Measurements from ENCODE around the gene GRWD1.

The GRWD1 gene

DNA sequence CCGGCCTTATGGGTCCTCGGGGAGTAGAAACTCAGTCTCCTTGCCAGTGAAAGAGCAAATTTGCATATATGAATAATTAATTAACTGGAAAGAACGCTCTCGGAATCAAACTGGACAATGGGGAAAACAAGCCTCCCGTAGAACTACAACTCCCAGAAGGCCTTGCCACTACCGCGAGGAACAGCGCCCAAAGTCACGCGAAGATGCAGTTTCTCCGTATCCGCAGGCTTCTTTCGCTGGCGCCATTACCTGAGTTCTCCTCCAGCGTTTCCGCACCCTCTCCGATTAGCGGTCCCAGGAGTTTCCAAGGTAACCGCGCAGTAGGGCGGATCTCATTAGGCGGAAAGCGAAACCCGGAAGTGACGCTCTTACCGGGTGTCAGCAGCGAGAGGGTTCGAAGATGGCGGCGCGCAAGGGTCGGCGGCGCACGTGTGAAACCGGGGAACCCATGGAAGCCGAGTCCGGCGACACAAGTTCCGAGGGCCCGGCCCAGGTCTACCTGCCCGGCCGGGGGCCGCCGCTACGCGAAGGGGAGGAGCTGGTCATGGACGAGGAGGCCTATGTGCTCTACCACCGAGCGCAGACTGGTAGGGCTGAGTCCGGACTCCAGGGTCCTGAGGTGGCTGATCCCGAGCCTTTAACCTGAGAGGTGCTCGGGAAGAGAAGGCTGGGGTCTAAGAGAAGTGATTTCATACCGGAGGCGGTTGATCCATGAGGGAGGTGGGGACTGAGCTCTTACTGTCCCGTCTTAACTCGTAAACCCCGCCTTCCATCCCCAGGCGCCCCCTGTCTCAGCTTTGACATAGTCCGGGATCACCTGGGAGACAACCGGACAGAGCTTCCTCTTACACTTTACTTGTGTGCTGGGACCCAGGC, at the start of gene GRWD1:
Gene GRWD1 (plus strand): TSS at position 378 of the 876 bp plus-strand sequence. CDS start 23 bp downstream, at position 401.
- DNase-seq (ENCODE audit: low read depth) = peak; percentile 93

DNA sequence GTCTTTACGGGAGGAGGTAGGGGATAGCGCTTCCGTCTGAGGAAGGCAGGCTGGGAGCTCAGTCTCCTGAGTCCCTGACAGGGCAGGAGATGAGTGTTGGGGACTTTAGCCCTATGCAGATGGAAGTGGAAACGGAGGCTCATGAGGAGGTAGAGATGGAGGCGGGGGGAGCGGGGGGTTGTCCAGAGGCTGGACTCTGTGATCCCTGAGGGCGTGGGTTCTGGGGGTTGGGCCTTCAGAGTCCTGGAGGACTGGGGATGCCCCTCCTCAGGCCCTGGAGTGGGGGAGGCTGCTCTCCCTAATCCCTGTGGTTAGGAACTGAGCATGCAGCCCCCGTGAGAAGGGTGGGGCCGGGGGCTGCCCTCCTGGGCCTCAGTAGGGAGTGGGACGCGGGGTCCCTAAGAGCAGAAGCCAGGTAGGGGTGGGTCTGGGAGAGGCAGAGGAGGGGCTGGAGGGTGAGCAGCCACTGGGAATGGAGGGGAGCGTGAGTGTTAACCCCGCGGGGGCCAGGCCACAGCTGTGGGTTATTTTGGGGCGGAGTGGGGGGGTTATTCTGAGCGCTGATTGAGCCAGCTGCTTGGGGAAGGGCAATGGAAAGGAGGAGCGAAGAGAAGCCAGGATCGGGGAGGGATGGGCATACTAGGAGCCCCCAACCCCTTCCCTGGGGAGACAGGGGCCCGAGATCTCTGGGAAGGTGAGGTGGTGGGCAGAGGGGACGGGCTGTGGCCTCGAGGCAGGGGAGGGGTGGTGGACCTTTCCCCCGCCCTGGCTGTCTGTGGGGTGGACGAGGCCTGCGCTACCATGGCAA, 49.6 kb upstream of the GRWD1 start:
- no peak for DNase-seq (ENCODE audit: low read depth)

DNA sequence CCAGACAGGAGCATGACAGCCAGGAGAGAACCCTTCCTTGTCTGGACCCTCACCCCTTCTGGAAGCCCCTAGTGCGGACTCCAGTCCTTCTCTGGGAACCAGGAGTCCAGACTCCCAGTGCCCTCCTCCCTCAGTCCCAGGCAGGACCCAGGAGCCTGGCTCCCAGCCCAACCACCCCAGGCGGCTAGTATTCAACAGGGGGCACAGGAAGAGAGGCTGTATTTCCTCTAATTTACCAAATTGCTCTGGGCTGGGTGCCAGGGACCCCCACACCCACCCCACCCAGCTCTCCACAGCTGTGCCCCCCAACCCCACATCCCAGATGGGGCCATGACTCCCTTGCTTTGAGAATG, 49.0 kb upstream of the GRWD1 start:
- no peak for DNase-seq (ENCODE audit: low read depth)

DNA sequence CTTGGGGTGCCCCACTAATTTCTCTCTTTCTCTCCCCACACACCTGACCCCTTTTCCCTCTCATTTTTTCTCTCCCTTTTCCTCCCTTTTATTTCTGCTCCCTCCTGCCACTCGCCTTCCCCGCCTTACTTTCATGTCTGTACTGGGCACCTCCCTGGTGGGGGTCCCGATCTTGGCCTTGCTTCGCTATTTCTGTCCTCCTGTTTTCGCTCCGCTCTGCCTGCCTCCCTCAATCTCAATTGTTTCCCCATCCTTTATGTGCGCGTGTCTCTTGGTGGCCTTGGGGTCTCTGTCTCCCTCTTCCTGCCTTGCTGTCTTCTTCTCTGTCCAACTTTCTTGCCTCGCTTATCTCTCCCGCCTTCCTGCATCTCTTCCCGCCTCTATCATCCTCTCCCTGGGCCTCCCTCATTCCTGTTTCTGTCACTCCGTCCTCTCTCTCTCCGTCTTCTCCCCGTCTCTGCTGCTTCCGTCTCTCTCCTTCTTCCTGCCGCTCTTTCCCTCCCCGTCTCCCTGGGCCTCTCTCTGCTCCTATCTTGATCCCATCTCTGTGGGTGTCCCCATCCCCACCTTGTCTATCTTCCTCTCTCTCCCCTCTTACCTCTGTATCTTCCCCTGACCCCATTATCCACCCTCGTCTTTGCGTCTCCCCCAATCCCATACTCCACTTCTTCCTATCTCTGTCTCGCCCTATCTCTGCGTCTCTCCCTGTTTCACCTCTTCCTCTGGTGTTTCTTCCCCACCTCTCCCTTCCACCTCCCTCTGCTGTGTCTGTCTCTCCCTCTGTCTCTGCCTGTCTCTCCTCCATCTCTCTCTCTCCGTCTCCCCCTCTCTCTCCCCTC, 48.3 kb upstream of the GRWD1 start:
- no peak for DNase-seq (ENCODE audit: low read depth)

DNA sequence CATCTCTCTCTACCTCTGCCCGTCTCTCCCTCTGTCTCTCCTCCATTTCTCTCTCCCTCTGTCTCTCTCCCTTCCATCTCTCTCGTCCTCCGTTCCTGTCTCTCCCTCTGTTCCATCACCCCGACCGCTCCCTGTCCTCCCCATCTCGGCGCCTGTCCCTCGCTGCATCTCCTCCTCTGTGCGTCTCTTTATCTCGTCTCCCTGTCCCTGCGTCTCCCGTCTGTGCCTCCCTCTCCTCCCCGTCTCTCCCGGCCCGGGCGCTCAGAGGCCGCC, 47.7 kb upstream of the GRWD1 start:
- no peak for DNase-seq (ENCODE audit: low read depth)

DNA sequence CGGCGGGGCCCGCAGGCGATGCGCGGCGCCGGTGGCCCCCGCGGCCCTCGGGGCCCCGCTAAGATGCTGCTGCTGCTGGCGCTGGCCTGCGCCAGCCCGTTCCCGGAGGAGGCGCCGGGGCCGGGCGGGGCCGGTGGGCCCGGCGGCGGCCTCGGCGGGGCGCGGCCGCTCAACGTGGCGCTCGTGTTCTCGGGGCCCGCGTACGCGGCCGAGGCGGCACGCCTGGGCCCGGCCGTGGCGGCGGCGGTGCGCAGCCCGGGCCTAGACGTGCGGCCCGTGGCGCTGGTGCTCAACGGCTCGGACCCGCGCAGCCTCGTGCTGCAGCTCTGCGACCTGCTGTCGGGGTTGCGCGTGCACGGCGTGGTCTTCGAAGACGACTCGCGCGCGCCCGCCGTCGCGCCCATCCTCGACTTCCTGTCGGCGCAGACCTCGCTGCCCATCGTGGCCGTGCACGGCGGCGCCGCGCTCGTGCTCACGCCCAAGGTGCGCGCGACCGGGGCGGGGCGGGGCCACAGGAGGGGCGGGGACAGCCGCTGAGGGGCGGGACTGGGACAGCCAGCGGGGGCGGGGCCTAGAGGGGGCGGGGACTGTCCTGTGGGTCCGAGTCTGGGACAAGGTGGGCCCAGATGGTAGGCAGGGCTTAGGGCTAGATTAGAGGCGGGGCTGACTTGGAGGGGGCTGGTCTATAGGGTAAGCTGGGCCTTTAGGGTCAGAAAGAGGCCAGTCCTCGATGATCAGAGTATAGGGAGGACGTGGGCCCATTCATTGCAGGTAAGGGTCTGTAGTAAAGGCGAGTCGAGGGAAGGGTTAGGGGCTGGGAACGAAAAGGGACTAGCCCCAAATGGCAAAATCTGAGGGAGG, 47.2 kb upstream of the GRWD1 start:
- peak; percentile 96 for DNase-seq (ENCODE audit: low read depth)

DNA sequence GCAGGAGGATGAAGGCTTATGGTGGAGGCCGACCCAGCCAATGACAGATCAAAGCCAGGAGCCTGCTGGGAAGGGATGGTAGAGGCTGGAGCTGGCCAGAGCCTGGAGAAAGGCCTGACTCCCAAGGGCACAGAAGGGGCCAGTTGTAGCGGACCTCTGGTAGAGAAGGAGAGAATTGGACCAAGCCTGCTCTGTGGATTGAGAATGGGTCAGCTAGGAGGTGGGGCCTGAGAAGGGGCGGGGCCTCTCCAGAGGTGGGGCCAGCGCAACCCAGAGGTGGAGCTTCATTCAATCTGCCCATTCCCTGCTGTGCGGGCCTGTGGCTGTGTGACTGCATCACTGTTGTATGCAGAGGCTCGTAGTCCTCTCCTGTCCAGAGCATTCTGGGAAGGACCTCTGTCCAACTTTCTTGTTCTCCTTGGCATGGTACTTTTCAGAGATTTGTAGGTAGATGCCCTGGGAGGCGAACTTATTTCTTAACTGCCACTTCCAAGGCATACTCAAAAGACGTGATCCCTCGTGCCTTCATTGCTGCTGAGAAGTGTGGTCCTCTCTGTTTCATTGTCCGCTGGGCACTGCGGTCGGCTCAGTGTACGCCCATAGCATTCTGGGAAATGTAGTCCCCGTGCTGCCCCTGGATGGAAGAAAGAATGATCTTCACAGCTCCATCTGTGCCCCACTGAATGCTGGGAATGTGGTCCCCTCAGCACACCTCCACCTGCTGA, 45.6 kb upstream of the GRWD1 start:
- no peak for DNase-seq (ENCODE audit: low read depth)

DNA sequence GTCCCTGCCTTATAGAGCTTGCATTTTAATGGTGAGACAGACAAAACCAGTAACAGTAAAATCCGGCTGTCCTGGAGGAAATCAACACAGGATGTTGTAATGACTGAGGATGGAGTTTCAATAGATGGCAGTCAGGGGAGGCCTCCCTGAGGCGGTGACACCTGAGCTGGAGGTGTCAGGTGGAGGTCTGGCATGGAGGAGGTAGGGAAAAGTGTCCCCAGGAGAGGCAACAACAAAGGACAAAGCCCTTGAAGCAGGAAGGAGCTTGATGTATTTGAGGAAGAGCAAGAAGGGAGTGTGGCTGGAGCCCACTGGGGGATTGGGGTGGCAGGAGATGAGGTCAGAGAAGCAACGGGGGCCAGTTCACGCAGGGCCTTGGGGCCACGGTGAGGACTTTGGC, 44.5 kb upstream of the GRWD1 start:
- DNase-seq (ENCODE audit: low read depth) = no peak

DNA sequence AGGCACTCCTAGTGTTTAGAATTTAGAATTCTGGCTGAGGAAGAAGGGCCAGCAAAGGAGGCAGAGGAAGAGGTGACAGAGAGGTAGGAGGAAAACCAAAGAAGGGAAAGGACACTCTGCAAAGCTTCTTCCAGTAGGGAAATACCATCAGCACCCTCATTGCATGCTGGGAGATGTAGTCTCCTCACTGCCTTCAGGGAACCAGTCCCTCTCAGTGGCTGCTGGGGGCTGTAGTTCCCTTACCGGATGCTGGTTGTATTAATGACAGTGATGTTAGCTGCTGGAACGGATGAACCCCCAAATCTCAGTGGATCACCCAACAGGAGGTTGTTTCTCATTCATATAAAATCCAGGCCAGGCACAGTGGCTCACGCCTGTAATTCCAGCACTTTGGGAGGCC, 42.2 kb upstream of the GRWD1 start:
- no peak for DNase-seq (ENCODE audit: low read depth)

DNA sequence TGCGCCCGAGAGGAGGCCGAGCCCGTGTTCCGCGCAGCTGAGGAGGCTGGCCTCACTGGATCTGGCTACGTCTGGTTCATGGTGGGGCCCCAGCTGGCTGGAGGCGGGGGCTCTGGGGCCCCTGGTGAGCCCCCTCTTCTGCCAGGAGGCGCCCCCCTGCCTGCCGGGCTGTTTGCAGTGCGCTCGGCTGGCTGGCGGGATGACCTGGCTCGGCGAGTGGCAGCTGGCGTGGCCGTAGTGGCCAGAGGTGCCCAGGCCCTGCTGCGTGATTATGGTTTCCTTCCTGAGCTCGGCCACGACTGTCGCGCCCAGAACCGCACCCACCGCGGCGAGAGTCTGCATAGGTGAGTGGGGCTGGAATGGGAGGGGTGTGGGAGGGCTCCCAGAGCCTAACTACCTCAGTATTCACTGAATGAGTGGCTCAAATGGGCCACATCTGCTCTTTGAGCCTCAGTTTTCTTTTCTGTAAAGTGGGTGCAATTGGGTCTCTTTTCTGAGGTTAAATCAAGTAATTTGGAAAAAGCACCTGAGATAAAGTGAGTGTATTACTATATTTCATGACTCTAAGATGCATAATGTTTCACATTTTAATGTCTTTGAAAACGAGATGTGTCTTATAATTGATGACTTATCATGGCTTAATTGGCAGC, 40.6 kb upstream of the GRWD1 start:
- no peak for DNase-seq (ENCODE audit: low read depth)

DNA sequence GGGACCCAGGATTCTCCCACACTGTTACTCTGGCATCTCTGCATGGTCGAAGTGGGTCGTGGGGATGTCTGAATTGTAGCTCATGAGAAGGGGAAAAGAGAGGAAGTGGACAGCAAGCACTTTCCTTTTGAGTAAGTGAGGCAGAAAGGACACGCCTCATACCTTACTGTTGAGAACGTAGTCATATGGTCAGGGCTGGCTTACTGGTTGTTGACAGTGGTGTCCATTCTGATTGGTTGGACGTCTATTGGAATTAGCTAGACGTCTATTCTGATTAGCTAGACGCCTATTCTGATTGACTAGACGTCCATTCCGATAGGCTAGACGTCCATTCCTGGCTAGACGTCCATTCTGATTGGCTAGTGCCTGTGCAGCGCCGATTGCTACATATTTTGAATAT, 39.9 kb upstream of the GRWD1 start:
- DNase-seq (ENCODE audit: low read depth) = no peak

DNA sequence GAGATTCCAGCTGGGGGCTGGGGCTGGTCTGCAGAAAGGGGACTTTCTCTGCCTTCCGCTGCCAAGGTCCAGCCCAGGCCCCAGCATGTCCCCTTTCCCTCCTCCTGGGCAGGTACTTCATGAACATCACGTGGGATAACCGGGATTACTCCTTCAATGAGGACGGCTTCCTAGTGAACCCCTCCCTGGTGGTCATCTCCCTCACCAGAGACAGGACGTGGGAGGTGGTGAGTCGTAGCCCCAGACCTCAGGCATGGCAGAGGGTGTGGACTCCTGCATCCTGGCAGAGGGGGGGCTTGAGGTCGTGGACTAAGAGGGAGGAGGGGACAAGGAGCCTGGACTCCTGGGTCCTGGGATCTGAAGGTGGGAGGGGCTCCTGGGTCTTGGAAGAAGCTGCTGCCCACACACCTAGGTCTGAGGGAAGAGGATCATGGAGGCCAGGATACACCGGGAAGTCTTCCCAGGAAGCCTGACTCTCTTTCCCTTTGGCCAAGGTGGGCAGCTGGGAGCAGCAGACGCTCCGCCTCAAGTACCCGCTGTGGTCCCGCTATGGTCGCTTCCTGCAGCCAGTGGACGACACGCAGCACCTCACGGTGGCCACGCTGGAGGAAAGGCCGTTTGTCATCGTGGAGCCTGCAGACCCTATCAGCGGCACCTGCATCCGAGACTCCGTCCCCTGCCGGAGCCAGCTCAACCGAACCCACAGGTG, 31.8 kb upstream of the GRWD1 start:
- no peak for DNase-seq (ENCODE audit: low read depth)

DNA sequence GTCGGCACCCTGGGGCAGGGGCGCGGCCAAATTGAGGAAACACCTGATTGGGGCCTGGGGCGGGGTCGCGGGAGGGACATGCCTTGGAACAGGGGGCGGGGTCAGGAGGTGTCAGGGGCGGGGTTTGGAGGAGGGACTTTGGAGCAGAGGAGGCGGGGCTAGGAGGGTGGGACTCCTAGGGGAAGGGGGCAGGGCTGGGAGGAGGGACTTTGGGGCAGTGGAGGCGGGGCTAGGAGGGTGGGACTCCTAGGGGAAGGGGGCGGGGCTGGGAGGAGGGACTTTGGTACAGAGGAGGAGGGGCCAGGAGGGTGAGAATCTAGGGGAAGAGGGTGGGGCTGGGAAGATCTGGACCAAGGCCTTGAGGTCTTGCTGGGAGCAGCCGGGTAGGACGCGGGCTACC, 30.4 kb upstream of the GRWD1 start:
- peak; percentile 92 for DNase-seq (ENCODE audit: low read depth)

DNA sequence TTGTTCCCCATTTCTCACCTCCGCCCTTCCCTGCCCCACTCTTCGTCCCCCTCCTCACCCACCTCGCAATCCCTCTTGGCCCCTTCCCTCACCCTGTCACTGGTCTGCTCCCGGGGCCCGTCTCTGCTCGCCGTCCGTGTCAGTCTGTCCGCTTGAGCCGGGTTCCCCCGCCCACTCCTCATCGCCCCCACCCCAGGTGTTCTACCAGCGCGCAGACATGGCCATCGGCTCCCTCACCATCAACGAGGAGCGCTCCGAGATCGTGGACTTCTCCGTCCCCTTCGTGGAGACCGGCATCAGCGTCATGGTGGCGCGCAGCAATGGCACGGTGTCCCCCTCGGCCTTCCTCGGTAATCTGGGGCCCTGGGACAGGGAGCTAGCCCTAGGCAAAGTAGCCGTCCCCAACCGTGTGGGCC, 30.0 kb upstream of the GRWD1 start:
- no peak for DNase-seq (ENCODE audit: low read depth)

DNA sequence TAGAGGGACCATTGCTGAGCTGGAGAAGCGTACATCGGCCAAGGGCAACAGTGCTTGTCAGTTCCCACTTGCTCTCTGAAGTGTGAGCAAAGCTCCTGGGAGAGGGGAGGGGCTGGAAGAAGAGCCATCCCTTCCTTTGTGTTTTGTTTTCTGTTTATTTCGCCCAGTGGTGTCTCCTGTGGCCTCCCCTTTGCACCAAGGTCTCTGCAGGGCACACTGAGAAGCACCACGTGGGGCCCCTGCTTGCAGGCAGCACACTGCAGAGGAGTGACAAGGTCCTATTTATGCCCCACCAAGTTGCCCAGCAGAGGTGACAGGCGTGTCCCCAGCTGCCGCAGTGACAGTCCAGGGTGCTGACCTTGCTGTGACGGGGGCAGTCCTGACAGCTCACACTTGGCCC, 28.4 kb upstream of the GRWD1 start:
- DNase-seq (ENCODE audit: low read depth) = no peak

DNA sequence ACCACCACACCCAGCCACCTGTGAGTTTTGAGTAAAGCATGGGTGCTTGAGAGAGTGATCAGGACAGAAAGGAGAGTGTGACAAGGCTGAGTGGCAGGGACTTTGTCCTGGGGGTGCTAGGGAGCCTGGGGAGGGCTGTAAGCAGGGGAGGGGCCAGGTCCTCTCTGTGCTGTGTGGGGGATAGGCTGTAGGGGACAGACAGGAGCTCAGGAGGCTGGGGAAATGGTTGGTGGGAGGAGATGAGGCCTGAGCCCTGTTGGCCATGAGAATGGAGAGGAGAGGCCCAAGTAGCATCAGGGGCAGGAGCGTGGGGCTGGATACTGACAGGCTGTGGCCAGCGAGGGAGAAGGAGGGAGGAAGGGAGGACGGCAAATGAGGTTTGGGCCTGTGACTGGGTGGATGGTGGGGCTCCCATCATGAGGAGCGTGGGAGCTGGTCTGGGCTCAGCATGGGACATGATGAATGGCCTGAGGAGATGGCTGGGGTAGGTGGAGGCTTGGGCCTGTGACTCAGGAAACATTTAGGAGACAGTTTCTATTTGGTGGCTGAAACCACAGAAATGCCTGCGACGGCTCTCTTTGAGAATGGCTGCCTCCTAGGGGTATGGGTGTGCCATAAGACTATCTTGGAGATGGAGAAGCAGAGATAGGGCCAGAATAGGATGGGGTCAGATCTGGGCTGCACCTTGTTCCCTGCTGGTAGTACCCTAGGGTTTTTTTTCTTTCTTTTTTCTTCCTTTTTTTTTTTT, 27.3 kb upstream of the GRWD1 start:
- DNase-seq (ENCODE audit: low read depth) = no peak

DNA sequence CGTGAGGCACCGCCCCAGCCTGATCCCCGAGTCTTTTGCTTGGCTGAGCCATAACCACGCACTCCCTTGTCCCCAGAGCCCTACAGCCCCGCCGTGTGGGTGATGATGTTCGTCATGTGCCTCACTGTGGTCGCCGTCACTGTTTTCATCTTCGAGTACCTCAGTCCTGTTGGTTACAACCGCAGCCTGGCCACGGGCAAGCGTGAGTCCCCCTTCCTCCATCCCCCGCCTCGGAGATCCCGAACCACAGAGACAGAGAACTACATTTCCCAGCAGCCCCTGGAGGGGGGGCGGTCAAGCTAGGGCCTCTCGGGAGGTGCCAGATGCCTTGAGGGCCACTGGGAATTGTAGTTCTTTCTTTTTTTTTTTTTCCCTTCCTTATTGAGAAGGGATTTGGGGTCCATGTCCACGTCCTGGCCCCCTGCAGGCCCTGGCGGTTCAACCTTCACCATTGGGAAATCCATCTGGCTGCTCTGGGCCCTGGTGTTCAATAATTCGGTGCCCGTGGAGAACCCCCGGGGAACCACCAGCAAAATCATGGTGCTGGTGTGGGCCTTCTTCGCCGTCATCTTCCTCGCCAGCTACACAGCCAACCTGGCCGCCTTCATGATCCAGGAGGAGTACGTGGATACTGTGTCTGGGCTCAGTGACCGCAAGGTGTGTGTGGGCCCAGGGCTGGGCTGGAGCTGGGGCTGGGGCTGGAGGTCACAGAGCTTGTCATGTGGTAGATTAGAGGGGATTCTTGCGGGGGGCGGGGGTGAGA, 26.4 kb upstream of the GRWD1 start:
- no peak for DNase-seq (ENCODE audit: low read depth)

DNA sequence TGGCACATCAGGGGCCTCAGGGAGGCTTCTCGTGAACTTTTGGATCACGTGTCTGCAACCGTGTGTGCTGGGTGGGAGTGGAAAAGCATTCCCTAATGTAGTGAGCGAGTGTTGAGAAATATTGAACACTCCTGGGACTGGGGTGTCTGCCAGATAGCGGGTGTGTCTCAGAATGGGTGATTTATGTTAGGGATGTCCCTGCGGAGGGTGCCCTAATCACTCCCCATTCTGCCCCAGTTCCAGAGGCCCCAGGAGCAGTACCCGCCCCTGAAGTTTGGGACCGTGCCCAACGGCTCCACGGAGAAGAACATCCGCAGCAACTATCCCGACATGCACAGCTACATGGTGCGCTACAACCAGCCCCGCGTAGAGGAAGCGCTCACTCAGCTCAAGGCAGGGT, 24.2 kb upstream of the GRWD1 start:
- no peak for DNase-seq (ENCODE audit: low read depth)
